NCI-H748 treated with DMSO at 0.1 percent for 48 hours (cell line): ENCODE measurements around the gene HKDC1.
A peak's percentile ranks its signal among the peaks of the same experiment; 100 is the strongest.

Source experiments
- DNase-seq: peaks from one replicate; lab custom pipeline; 2025; lab: John Stamatoyannopoulos, UW

Gene HKDC1

GRCh38 chr10:69215405-69216171, 4.5 kb upstream of the HKDC1 start:
- DNase-seq = no peak

GRCh38 chr10:69216577-69217118, 3.5 kb upstream of the HKDC1 start:
- no peak for DNase-seq

GRCh38 chr10:69217119-69217754, 2.9 kb upstream of the HKDC1 start:
- DNase-seq = no peak

GRCh38 chr10:69218831-69219230, 1.3 kb upstream of the HKDC1 start:
- no peak for DNase-seq

- no peak for DNase-seq
Observed at GRCh38 chr10:69220507-69220906, 375 bp downstream of the HKDC1 start.

- DNase-seq = no peak
Observed at GRCh38 chr10:69222157-69223027, 2.3 kb downstream of the HKDC1 start.

GRCh38 chr10:69223028-69223342, 2.9 kb downstream of the HKDC1 start:
- no peak for DNase-seq

GRCh38 chr10:69224862-69225657, 4.9 kb downstream of the HKDC1 start:
- DNase-seq = no peak

GRCh38 chr10:69225681-69226080, 5.5 kb downstream of the HKDC1 start:
- DNase-seq = no peak

- DNase-seq = no peak
Observed at GRCh38 chr10:69226919-69227450, 6.9 kb downstream of the HKDC1 start.

- no peak for DNase-seq
Observed at GRCh38 chr10:69228151-69228550, 8.0 kb downstream of the HKDC1 start.

- no peak for DNase-seq
Observed at GRCh38 chr10:69229616-69229916, 9.4 kb downstream of the HKDC1 start.

- no peak for DNase-seq
Observed at GRCh38 chr10:69230128-69230527, 10.0 kb downstream of the HKDC1 start.

- DNase-seq = no peak
Observed at GRCh38 chr10:69232252-69232651, 12.1 kb downstream of the HKDC1 start.

GRCh38 chr10:69232736-69233480, 12.8 kb downstream of the HKDC1 start:
- DNase-seq = no peak

GRCh38 chr10:69234447-69234846, 14.3 kb downstream of the HKDC1 start:
- no peak for DNase-seq

GRCh38 chr10:69237528-69238159, 17.5 kb downstream of the HKDC1 start:
- DNase-seq = peak; percentile 60

- no peak for DNase-seq
Observed at GRCh38 chr10:69239136-69239535, 19.0 kb downstream of the HKDC1 start.

GRCh38 chr10:69239816-69240434, 19.8 kb downstream of the HKDC1 start:
- no peak for DNase-seq

GRCh38 chr10:69240455-69240854, 20.3 kb downstream of the HKDC1 start:
- DNase-seq = no peak
